NCI-H446 (cell line): ENCODE results near the gene TAF8.
A peak's percentile ranks its signal among the peaks of the same experiment; 100 is the strongest.
"Not testable (repeated sequence)": the region's sequence is repeated elsewhere in the genome, so short reads cannot be mapped to it uniquely, and the experiment has no call there.

ENCODE experiments used
- DNase-seq, 2 experiments: peaks; one replicate each; lab custom pipeline; 2025; lab: John Stamatoyannopoulos, UW

The TAF8 gene, protein sequence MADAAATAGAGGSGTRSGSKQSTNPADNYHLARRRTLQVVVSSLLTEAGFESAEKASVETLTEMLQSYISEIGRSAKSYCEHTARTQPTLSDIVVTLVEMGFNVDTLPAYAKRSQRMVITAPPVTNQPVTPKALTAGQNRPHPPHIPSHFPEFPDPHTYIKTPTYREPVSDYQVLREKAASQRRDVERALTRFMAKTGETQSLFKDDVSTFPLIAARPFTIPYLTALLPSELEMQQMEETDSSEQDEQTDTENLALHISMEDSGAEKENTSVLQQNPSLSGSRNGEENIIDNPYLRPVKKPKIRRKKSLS

GRCh38 chr6:42050297-42051267 is at the start of gene TAF8:
TSS of gene TAF8 (plus strand) at chr6:42050524. CDS start at chr6:42050542, 18 bp downstream.
- peak; percentile 91 to 93 for DNase-seq

DNA sequence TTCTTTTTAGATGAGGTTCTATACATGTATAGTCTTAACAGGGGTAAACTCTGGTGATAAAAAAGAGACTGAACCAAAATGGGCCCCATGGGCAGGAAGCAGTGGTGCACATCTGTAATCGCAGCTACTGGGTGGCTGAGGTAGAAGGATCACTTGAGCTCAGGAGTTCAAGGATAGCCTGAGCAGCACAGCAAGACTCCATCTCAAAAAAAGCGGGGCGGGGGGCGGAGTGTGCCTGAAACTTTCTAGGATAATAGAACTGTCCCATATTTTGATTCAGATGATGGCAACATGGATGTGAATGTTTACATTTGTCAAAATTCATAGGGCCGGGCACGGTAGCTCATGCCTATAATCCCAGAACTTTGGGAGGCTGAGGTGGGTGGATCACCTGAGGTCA is 48.8 kb upstream of the TAF8 start:
- no peak for DNase-seq

- DNase-seq, result not testable (repeated sequence)
Measured at GRCh38 chr6:42003658-42004057, 46.7 kb upstream of the TAF8 start.

DNA sequence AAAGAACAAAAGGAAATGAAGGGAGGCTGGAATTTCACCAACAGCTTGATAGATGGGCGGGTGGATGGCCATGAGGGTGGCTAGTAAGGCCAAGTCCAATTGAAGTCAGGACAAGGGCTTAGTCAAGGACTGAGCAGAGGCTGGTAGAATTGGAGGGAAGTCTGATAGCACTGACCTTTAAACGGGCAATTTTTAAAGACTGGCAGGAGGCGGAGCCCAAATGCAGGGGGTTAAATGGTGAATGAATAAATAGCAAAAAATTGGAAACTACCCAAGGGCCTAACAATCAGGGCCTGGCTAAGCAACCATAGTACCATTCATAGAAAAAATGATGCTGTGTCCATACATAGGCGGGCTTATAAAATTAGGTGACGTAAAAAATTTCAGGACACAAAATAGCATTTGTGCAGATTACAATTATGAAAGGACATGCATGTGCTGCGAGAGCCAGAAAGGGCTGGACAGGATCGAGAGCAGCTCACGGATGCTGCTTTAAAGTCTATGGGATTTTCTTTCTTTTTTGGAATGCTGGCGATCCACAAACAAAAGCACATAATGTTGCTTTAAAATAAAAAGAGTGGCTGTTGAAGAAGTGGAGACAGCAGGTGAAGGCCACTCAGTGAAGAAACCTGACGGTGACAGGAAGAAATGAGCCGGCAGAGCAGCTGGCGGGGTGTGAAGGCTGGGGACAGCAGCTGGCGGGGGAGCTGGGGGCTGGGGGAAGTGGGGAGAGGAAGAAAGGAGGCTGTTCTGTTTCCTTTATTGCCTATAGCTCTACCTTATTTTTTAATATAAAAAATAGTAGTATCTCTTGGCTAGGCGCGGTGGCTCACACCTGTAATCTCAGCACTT is 42.8 kb upstream of the TAF8 start:
- DNase-seq, result no peak

GRCh38 chr6:42008138-42008528 is 42.2 kb upstream of the TAF8 start:
- DNase-seq, result not testable (repeated sequence)

DNA sequence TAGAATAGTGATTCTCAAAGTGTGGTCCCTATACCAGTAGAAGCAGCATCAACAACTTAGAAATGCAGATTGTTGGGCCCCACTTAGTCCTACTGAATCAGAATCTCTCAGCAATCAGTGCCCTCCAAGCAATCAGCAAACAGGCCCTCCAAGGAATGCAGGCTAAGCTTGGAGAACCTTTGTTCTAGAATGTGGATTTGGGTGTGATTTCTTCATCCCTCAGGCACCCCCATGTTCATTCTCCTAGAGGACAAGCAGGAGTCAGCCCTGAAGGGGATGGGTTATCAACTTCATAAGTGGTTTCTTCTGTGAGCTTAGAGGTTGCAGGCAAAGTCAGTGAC is 40.5 kb upstream of the TAF8 start:
- no peak for DNase-seq

GRCh38 chr6:42010185-42010891 is 40.0 kb upstream of the TAF8 start:
- no peak for DNase-seq

GRCh38 chr6:42010909-42011308 is 39.4 kb upstream of the TAF8 start:
- DNase-seq, result no peak

DNA sequence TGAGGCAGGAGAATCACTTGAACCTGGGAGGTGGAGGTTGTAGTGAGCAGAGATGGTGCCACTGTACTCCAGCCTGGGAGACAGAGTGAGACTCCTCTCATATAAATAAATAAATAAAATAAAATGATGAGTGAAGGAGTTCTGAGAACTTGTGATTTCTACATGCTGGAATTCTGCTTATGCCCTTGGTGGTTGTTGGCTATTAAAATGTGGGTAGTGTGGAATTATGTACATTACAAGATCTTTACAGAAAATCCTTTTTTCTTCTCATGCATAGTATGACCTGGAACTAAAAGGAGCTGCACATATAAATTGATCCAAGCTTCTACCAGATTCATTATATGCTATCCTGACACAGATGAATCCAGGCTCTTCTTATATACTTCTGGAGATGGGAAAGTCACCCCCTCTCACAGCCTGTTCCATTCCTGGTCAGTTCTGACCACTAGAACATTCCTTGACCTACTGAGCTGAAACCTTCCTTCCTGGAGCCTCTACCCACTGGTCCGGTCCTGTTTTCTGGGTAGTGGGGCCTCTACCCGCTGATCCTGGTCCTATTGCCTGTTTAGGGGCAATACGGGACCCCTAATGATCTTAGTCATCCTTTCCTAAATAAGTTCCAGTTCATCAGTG is 37.7 kb upstream of the TAF8 start:
- no peak for DNase-seq

GRCh38 chr6:42013134-42013516 is 37.2 kb upstream of the TAF8 start:
- DNase-seq, result no peak

GRCh38 chr6:42017021-42017643 is 33.2 kb upstream of the TAF8 start:
- DNase-seq, result no peak

- DNase-seq, result no peak
Measured at GRCh38 chr6:42020967-42021366, 29.4 kb upstream of the TAF8 start.

DNA sequence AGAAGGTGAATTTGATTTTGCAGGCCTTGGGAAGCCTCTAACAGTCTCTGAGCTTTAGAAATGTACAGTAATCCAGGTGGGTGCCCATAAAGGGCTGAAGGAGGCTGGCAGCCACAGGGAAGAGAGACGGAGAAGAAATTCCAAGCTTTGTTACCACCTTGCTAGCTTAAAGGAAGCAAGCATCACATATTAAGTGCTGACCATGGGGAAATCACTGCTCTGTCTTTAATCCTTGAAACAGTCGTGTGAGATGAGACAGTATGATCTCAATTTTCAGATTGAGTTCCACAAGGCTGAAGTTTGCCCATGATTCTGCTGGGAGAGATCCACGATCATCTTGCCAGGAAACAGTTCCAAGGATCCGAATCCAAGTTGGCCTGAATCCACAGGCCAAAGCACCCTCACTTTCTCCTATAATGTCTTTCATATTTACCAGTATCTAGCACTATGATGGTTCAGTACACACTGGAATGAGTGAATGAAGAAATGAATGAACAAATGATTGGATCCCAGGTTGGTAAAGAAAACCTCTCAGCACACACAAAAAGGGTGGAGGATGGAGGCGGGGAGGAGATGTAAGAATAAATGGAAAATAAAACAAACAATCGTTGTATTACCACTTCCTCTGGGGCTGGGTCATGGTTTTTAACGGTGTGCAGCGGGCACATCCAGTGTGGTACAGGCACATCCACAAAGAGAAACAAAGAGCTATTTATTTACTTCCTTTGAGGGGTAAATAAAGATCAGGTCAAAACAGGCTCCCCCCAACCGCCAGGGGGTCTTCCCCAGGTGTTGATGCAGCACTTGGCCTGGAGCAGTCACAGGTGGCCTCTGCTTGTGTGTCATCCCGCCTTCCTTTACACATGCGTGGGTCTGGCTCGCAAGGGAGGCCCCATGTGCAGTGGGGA is 28.2 kb upstream of the TAF8 start:
- DNase-seq, result peak in 1 of 2 experiments; percentile 11

- DNase-seq, result no peak
Measured at GRCh38 chr6:42022755-42023384, 27.5 kb upstream of the TAF8 start.

DNA sequence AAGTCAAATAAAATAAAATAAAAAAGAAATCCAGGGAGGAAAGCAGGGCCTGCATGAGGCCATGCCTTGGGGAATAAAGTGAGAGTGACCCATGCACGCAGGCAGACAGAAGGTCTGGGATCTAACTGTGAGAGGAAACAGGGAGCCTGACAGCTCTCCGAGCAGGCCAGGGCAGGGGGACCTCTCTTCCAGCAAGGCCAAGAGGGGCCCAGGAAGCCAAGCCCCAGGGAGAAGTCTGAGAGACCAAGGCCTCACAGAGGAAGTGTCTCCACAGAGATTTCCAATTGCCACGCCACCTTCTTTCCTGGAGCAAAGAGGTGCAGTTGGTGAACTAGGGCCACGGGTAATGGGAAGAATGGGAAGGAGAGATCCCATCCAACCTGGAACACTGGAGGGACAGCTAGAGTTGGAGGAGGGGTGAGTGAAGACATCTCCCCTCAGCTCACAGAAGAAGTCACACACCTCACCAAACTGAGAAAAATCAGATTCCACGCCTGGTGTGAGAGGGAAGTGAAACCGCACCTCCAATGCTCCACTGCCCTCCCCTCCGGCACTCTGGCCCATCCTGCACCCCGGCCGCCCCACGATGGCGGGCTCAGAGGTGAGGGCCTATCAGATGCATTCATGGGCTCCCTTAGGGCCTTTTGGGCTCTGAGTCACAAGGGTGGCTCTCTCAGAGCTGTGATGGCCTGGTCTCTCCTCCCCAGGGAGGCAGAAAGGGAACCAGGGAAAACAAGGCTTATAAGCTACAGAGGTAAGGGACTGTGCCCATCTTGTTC is 25.1 kb upstream of the TAF8 start:
- no peak for DNase-seq

- DNase-seq, result no peak
Measured at GRCh38 chr6:42025845-42026243, 24.5 kb upstream of the TAF8 start.

DNA sequence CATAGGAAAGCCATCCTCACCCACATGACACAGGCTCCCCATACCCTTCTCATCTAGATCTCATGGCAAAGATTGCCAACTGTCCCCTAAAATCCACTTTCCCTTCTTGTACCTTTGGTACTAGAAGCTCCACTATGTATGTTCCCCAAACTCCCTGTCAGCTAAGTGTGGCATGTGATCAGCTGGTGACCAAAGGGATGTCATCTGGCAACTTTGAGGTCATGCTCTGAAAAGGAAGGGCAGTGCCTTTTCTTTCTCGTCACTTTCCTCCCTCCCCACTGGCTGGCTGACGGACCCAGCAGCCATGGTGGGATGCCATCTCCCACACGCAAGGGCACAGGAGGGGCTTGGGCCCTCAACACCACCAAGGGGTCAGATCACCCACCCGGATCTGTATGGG is 23.8 kb upstream of the TAF8 start:
- no peak for DNase-seq
